DOHH2 (cell line): ENCODE results near the gene FERD3L.

ENCODE experiments used
- H3F3A ChIP-seq: fragments of 200-600 bp; sonication (generic), shearing (Covaris generic); 2 replicates; pipeline ENCODE4 v1.6.0; 2016; ENCODE audit warnings: antibody characterized with exemption, mild to moderate bottlenecking; ENCODE audit not compliant: control insufficient read depth, insufficient read depth
- H3K27ac ChIP-seq: fragments of 200-600 bp; sonication (generic); 2 replicates; pipeline ENCODE4 v1.5.1; 2014; ENCODE audit warnings: low read depth, mild to moderate bottlenecking, low read length, moderate library complexity
- H3K27me3 ChIP-seq: fragments of 200-600 bp; sonication (generic); 2 replicates; pipeline ENCODE4 v1.6.1; 2014; ENCODE audit warnings: mild to moderate bottlenecking, low read length, mixed read lengths; ENCODE audit not compliant: control insufficient read depth
- H3K36me3 ChIP-seq: fragments of 200-600 bp; sonication (generic); 2 replicates; pipeline ENCODE4 v1.6.1; 2014; ENCODE audit warnings: mild to moderate bottlenecking, low read length, moderate library complexity, mixed read lengths; ENCODE audit not compliant: control insufficient read depth
- H3K4me1 ChIP-seq: fragments of 200-600 bp; sonication (generic); 2 replicates; pipeline ENCODE4 v1.6.1; 2014; ENCODE audit warnings: mild to moderate bottlenecking, low read length, mixed read lengths; ENCODE audit not compliant: control insufficient read depth
- H3K4me2 ChIP-seq: fragments of 200-600 bp; sonication (generic); 2 replicates; pipeline ENCODE4 v1.6.0; 2014; ENCODE audit warnings: mild to moderate bottlenecking, low read length, moderate library complexity
- H3K4me3 ChIP-seq: fragments of 200-600 bp; sonication (generic); 2 replicates; pipeline ENCODE4 v1.5.1; 2014; ENCODE audit warnings: mild to moderate bottlenecking, low read length, mixed read lengths
- H3K79me2 ChIP-seq: fragments of 200-600 bp; sonication (generic); 2 replicates; pipeline ENCODE4 v1.6.1; 2014; ENCODE audit warnings: mild to moderate bottlenecking, low read length, mixed read lengths; ENCODE audit not compliant: control insufficient read depth
- H3K9me2 ChIP-seq: fragments of 200-600 bp; sonication (generic); replicated peaks from 2 replicates; pipeline ENCODE4 v1.6.1; 2014; ENCODE audit warnings: mild to moderate bottlenecking, low read length, mixed read lengths; ENCODE audit not compliant: control insufficient read depth
- H3K9me3 ChIP-seq: fragments of 200-600 bp; sonication (generic); 2 replicates; pipeline ENCODE4 v1.6.1; 2014; ENCODE audit warnings: antibody characterized with exemption, low read length, mixed read lengths; ENCODE audit not compliant: control insufficient read depth, insufficient read depth
- H4K20me1 ChIP-seq: fragments of 200-600 bp; sonication (generic); 2 replicates; pipeline ENCODE4 v1.6.0; 2014; ENCODE audit warnings: low read depth, mild to moderate bottlenecking, antibody characterized with exemption, low read length, moderate library complexity; ENCODE audit not compliant: control insufficient read depth, insufficient read depth
- EZH2phosphoT487 ChIP-seq: fragments of 200-600 bp; sonication (generic); IDR thresholded peaks from 2 replicates; pipeline ENCODE4 v1.6.1; 2017; ENCODE audit warnings: borderline replicate concordance, mild to moderate bottlenecking, antibody characterized with exemption, low read length, moderate library complexity, mixed read lengths
- TF ChIP-seq, protein P1 (sequence below): fragments of 200-600 bp; sonication (generic); IDR thresholded peaks from one replicate; pipeline ENCODE4 v1.5.1; 2014; ENCODE audit warnings: antibody characterized with exemption, mild to moderate bottlenecking, low read depth, low read length; ENCODE audit not compliant: poor library complexity, severe bottlenecking

FERD3L gene

DNA sequence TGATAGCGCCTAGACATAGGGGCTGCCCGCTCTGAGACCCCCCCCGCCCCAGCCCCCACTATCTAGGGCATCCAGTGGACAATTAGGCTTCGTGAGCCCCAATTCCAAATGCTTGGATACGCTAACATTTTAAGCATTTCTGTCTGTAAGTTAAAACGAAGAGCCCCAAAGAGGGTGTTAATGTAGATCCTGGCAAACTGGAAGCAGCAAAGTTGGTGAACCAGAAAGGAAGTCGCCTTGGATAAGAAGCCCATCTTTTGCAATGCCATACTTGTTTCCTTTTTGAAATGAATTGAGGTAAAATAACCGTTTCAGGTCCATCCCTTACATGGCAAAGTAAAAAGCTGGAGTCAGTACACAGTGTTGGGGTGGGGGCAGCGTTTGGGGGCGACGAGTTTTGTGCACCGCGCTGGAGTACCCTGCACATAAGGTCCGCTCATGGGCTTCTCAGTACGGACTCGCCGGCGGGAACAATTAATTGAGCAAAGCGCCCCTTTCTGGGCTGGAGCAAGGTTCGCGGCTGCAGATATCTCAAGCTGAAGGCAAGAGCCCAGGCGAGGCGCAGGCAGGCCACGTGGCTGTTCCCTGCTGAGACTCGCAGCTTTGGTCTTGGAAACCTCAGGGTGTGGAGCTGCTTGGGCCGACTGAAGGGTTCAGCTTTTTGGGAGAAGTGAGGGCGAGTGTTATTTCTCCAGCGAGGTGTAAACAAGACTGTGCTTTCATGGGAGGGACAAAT lies 26.4 kb downstream of the FERD3L start:
- TF ChIP-seq, protein P1, sequence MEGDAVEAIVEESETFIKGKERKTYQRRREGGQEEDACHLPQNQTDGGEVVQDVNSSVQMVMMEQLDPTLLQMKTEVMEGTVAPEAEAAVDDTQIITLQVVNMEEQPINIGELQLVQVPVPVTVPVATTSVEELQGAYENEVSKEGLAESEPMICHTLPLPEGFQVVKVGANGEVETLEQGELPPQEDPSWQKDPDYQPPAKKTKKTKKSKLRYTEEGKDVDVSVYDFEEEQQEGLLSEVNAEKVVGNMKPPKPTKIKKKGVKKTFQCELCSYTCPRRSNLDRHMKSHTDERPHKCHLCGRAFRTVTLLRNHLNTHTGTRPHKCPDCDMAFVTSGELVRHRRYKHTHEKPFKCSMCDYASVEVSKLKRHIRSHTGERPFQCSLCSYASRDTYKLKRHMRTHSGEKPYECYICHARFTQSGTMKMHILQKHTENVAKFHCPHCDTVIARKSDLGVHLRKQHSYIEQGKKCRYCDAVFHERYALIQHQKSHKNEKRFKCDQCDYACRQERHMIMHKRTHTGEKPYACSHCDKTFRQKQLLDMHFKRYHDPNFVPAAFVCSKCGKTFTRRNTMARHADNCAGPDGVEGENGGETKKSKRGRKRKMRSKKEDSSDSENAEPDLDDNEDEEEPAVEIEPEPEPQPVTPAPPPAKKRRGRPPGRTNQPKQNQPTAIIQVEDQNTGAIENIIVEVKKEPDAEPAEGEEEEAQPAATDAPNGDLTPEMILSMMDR, result no peak
- TF ChIP-seq EZH2phosphoT487, result no peak
- no peaks in the 10 kb centered on the region for H3K36me3 ChIP-seq
- peaks cover 44% of the 10 kb centered on the region for H3K27me3 ChIP-seq
- H3K9me3 ChIP-seq, result peaks cover 5% of the 10 kb centered on the region; the same call in 1 of the 2 replicates
- 0 out of 2 replicates have a peak, but pooled peaks cover 2% of the 10 kb centered on the region for H4K20me1 ChIP-seq
- H3K9me2 ChIP-seq, result no peaks in the 10 kb centered on the region
- H3K4me2 ChIP-seq, result no peak overlapping the region
- H3K4me3 ChIP-seq, result no peak overlapping the region
- H3F3A ChIP-seq, result no peaks in the 10 kb centered on the region
- H3K79me2 ChIP-seq, result no peaks in the 10 kb centered on the region
- no peak overlapping the region for H3K27ac ChIP-seq
- no peaks in the 10 kb centered on the region for H3K4me1 ChIP-seq

DNA sequence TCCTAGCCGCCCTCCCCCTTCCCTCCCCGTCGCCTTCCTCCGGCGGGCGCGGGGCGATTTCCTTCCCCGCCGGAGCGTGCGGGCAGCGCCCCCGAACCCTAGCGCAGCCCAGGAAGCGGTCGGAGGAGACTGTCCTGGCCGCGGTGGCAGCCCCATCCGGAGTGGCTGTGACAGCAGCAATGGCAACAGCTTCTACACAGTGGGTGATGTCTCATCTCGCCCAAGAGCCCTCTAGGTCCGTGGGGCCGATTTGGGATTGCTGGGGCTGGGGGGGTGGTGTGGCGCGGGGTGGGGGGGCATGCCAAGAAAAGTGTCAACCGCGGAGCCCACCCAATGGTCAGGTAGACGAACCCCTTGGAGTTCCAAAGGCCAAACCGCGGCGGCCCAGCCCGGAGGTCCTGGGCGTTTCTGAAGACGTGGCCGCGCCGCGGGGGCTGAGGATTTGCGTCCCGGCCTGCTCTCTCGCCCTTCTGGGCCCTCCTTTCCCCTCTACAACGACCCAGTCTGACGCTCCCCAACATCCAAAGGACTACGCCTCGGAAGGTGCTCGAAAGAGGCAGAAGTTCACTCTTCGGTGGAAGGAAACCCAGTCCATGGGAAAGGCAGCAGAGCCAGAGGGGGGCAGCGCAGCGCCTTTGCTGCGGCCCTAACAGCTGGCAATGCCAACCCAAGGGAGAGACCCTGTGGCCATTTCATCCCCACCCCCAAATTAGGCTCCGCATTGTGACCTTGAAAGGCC lies 27.2 kb downstream of the FERD3L start:
- Histone ChIP-seq H3K4me2 (no peak overlapping the region), H3K27me3 (peaks cover 45% of the 10 kb centered on the region), H3K36me3 (no peaks in the 10 kb centered on the region), H3K79me2 (no peaks in the 10 kb centered on the region), H3K9me2 (no peaks in the 10 kb centered on the region), H3K27ac (no peak overlapping the region), H3F3A (no peaks in the 10 kb centered on the region), H3K9me3 (peaks cover 5% of the 10 kb centered on the region; the same call in 1 of the 2 replicates), H3K4me3 (no peak overlapping the region), H3K4me1 (no peaks in the 10 kb centered on the region), H4K20me1 (0 out of 2 replicates have a peak, but pooled peaks cover 2% of the 10 kb centered on the region)
- TF ChIP-seq EZH2phosphoT487, result no peak
- TF ChIP-seq, protein P1, result no peak

DNA sequence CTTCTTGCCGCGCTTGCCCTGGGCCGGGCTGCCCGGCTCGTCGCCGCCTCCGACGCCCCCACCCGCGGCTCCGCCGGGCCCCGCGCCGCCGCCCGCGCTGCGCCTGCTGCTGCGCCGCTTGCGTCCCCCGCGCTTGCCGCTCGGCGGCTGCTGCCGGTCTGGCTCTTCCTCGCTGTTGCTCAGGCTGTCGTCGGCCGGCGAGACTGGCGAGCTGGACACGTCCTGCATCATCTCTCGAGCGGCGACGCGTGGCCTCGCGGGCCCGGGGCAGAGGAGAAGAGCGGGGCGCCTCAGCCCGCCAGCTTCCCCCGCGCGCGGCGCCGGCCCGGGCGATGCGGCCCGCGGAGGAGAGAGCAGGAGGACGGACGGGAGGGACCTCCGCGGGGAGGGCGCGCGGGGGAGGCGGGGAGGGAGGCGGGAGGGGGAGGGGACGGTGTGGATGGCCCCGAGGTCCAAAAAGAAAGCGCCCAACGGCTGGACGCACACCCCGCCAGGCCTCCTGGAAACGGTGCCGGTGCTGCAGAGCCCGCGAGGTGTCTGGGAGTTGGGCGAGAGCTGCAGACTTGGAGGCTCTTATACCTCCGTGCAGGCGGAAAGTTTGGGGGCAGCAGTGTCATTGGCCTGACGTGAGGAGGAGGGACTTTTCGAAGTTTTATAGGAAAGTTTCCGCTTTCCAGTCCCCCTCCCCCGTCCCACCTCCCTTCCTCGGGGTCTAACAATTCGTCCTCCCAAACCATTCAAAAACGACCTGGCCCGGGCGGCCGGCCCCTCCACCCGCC lies 27.9 kb downstream of the FERD3L start, which contains the start of gene TWIST1:
TSS of gene TWIST1 (minus strand) at position 546 of the 779 bp plus-strand sequence. CDS start at position 231, 315 bp downstream.
- Histone ChIP-seq H3F3A (no peaks in the 10 kb centered on the region), H3K27ac (no peak within 1 kb of the TSS), H3K9me3 (peaks cover 5% of the 10 kb centered on the region; the same call in 1 of the 2 replicates), H3K27me3 (peaks cover 49% of the 10 kb centered on the region), H3K4me1 (no peaks in the 10 kb centered on the region), H3K4me2 (no peak within 1 kb of the TSS), H3K36me3 (no peaks in the 10 kb centered on the region), H3K4me3 (no peak within 1 kb of the TSS), H4K20me1 (0 out of 2 replicates have a peak, but pooled peaks cover 2% of the 10 kb centered on the region), H3K79me2 (no peaks in the 10 kb centered on the region), H3K9me2 (no peaks in the 10 kb centered on the region)
- TF ChIP-seq EZH2phosphoT487, result no peak
- TF ChIP-seq, protein P1, result no peak
